ENCODE results near the gene UCKL1.
"Not testable (repeated sequence)": the region's sequence is repeated elsewhere in the genome, so short reads cannot be mapped to it uniquely, and the experiment has no call there.

Gene UCKL1

GRCh38 chr20:63933646-63934045 is 22.6 kb downstream of the UCKL1 start:
- no peak for TF ChIP-seq CTCF (conservative IDR thresholded peaks at IDR 0.05; ENCODE audit: low read depth, low read length)
- DNase-seq (ENCODE audit: low read depth): no peak
- H3K4me3 ChIP-seq (ENCODE audit: low read length): no peak overlapping the region

- no peak for TF ChIP-seq CTCF (conservative IDR thresholded peaks at IDR 0.05; ENCODE audit: low read depth, low read length)
- no peak for DNase-seq (ENCODE audit: low read depth)
- no peak overlapping the region for H3K4me3 ChIP-seq (ENCODE audit: low read length)
Observed at GRCh38 chr20:63932606-63933160, 23.5 kb downstream of the UCKL1 start.

- TF ChIP-seq CTCF (conservative IDR thresholded peaks at IDR 0.05; ENCODE audit: low read depth, low read length): no peak
- no peak overlapping the region for H3K4me3 ChIP-seq (ENCODE audit: low read length)
- DNase-seq (ENCODE audit: low read depth): no peak
Observed at GRCh38 chr20:63931735-63932134, 24.5 kb downstream of the UCKL1 start.

- H3K4me3 ChIP-seq (ENCODE audit: low read length): no peak overlapping the region
- DNase-seq (ENCODE audit: low read depth): no peak
- no peak for TF ChIP-seq CTCF (conservative IDR thresholded peaks at IDR 0.05; ENCODE audit: low read depth, low read length)
Observed at GRCh38 chr20:63930971-63931553, 25.2 kb downstream of the UCKL1 start.

- not testable (repeated sequence) for DNase-seq (ENCODE audit: low read depth); H3K4me3 ChIP-seq (ENCODE audit: low read length)
Observed at GRCh38 chr20:63929473-63929883, 26.7 kb downstream of the UCKL1 start.

GRCh38 chr20:63929071-63929470 is 27.1 kb downstream of the UCKL1 start:
- no peak for TF ChIP-seq CTCF (conservative IDR thresholded peaks at IDR 0.05; ENCODE audit: low read depth, low read length)
- no peak overlapping the region for H3K4me3 ChIP-seq (ENCODE audit: low read length)
- no peak for DNase-seq (ENCODE audit: low read depth)

GRCh38 chr20:63926298-63926697 is 29.9 kb downstream of the UCKL1 start:
- no peak for DNase-seq (ENCODE audit: low read depth)
- H3K4me3 ChIP-seq (ENCODE audit: low read length): no peak overlapping the region
- TF ChIP-seq CTCF (conservative IDR thresholded peaks at IDR 0.05; ENCODE audit: low read depth, low read length): no peak
